ENCODE data around the gene TRIM3.

The TRIM3 gene

DNA sequence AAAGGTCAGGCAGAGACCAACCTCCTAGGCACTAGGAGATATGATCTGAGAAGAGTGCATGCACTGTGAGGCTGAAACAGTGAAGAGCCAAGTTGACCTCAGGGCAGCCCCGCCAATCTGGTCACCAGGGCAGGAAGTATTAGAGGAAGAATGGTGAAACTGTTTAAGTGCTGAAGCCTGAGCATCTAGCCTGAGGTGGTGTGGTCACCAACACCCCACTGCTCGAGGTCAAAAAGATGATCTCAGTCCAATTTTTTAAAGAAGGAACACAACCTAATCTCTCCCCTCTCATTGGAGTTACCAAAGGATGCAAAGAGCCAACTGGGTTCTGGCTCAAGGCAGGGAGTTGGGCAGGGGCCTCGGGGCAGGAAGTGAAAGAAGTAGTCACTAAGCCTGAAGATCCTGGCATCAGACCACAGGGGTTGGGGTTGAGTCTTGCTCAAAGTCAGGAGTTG, 58.8 kb downstream of the TRIM3 start:
- Histone ChIP-seq H4K20me1 (ENCODE audit: insufficient read depth, low read length) (no peaks in the 10 kb centered on the region), H3F3A (ENCODE audit: insufficient read depth, low read length) (no peaks in the 10 kb centered on the region), H3K4me3 (ENCODE audit: low read depth, low read length, poor library complexity, severe bottlenecking) (no peak overlapping the region), H3K4me1 (ENCODE audit: insufficient read depth, low read length, severe bottlenecking) (peaks cover 12% of the 10 kb centered on the region), H3K27ac (ENCODE audit: low read depth, low read length, poor library complexity, severe bottlenecking) (no peak overlapping the region), H3K36me3 (ENCODE audit: insufficient read depth, low read length) (no peaks in the 10 kb centered on the region), H3K9ac (ENCODE audit: low read length) (no peak overlapping the region), H3K27me3 (ENCODE audit: insufficient read depth, low read length) (peaks cover 4% of the 10 kb centered on the region; the same call in 1 of the 2 replicates), H3K9me3 (ENCODE audit: low read length) (no peaks in the 10 kb centered on the region), H3K9me2 (ENCODE audit: low read depth, low read length) (no peaks in the 10 kb centered on the region), H3K4me2 (ENCODE audit: low read length) (no peak overlapping the region), H3K79me2 (ENCODE audit: insufficient read depth, low read length) (no peaks in the 10 kb centered on the region), H2AFZ (ENCODE audit: low read length) (no peak overlapping the region)
- no peak for TF ChIP-seq EZH2 (IDR thresholded peaks at IDR 0.05; ENCODE audit: borderline replicate concordance, low read length)
- TF ChIP-seq, protein P1, sequence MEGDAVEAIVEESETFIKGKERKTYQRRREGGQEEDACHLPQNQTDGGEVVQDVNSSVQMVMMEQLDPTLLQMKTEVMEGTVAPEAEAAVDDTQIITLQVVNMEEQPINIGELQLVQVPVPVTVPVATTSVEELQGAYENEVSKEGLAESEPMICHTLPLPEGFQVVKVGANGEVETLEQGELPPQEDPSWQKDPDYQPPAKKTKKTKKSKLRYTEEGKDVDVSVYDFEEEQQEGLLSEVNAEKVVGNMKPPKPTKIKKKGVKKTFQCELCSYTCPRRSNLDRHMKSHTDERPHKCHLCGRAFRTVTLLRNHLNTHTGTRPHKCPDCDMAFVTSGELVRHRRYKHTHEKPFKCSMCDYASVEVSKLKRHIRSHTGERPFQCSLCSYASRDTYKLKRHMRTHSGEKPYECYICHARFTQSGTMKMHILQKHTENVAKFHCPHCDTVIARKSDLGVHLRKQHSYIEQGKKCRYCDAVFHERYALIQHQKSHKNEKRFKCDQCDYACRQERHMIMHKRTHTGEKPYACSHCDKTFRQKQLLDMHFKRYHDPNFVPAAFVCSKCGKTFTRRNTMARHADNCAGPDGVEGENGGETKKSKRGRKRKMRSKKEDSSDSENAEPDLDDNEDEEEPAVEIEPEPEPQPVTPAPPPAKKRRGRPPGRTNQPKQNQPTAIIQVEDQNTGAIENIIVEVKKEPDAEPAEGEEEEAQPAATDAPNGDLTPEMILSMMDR (IDR thresholded peaks at IDR 0.05; ENCODE audit: low read length), result no peak

DNA sequence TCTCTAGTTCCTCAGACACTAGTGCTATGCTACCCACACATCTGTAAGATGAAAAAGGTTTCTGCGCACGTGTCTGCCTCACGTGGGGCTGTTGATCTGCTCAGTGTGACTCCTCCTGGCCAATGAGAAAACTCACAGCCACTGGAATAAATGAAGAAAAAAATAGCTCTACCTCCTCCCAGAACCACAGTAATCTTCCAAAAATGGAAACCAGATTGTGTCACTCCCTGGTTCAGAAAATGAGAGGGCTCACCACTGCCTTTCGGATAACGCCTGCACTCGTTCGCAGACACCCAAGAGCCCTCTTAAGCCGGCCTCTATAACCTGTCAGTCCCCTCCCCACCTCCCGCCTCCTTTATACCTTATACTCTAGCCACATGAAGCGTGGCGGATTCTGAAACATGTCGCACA, 59.9 kb downstream of the TRIM3 start:
- TF ChIP-seq, protein P1 (IDR thresholded peaks at IDR 0.05; ENCODE audit: low read length), result no peak
- no peak for TF ChIP-seq EZH2 (IDR thresholded peaks at IDR 0.05; ENCODE audit: borderline replicate concordance, low read length)
- H2AFZ ChIP-seq (ENCODE audit: low read length), result no peak overlapping the region
- no peaks in the 10 kb centered on the region for H3K36me3 ChIP-seq (ENCODE audit: insufficient read depth, low read length)

DNA sequence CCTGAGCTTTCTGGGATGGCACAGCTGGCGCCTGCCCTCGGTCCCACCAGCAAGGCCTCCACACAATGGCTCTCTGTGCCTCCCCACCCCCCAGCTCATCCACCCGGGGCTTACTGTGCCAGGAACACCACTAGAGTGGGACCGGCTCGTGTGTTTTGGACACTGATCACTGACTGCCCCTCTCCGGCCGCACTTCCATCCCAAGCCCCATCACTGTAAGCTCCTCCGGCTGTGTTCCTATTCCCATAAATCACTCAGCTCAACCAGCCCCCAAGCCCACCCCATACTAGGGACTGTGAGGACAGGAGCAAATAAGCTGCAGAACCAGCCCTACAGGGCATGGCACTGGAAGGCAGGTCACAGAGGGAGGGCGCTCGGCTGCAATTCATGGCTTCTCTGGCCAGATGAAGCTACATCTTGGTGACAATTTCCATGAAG, 62.1 kb downstream of the TRIM3 start:
- Histone ChIP-seq H3F3A (ENCODE audit: insufficient read depth, low read length) (no peaks in the 10 kb centered on the region), H3K27ac (ENCODE audit: low read depth, low read length, poor library complexity, severe bottlenecking) (no peak overlapping the region), H3K27me3 (ENCODE audit: insufficient read depth, low read length) (no peaks in the 10 kb centered on the region), H3K36me3 (ENCODE audit: insufficient read depth, low read length) (no peaks in the 10 kb centered on the region), H3K4me3 (ENCODE audit: low read depth, low read length, poor library complexity, severe bottlenecking) (no peak overlapping the region), H3K4me1 (ENCODE audit: insufficient read depth, low read length, severe bottlenecking) (no peaks in the 10 kb centered on the region), H4K20me1 (ENCODE audit: insufficient read depth, low read length) (no peaks in the 10 kb centered on the region), H3K9ac (ENCODE audit: low read length) (no peak overlapping the region), H3K4me2 (ENCODE audit: low read length) (no peak overlapping the region), H3K79me2 (ENCODE audit: insufficient read depth, low read length) (no peaks in the 10 kb centered on the region), H3K9me3 (ENCODE audit: low read length) (no peaks in the 10 kb centered on the region), H3K9me2 (ENCODE audit: low read depth, low read length) (no peaks in the 10 kb centered on the region), H2AFZ (ENCODE audit: low read length) (no peak overlapping the region)
- TF ChIP-seq EZH2 (IDR thresholded peaks at IDR 0.05; ENCODE audit: borderline replicate concordance, low read length), result no peak
- TF ChIP-seq, protein P1 (IDR thresholded peaks at IDR 0.05; ENCODE audit: low read length), result no peak

More for the DNA sequence above, 59.9 kb downstream of the TRIM3 start:
- no peaks in the 10 kb centered on the region for H3K79me2 ChIP-seq (ENCODE audit: insufficient read depth, low read length)
- H3K4me2 ChIP-seq (ENCODE audit: low read length), result no peak overlapping the region
- no peak overlapping the region for H3K4me3 ChIP-seq (ENCODE audit: low read depth, low read length, poor library complexity, severe bottlenecking)
- peaks cover 6% of the 10 kb centered on the region for H3K4me1 ChIP-seq (ENCODE audit: insufficient read depth, low read length, severe bottlenecking)
- no peaks in the 10 kb centered on the region for H3K9me2 ChIP-seq (ENCODE audit: low read depth, low read length)
- no peaks in the 10 kb centered on the region for H3F3A ChIP-seq (ENCODE audit: insufficient read depth, low read length)
- no peaks in the 10 kb centered on the region for H3K27me3 ChIP-seq (ENCODE audit: insufficient read depth, low read length)
- no peaks in the 10 kb centered on the region for H3K9me3 ChIP-seq (ENCODE audit: low read length)
- H4K20me1 ChIP-seq (ENCODE audit: insufficient read depth, low read length), result no peaks in the 10 kb centered on the region
- H3K9ac ChIP-seq (ENCODE audit: low read length), result no peak overlapping the region
- H3K27ac ChIP-seq (ENCODE audit: low read depth, low read length, poor library complexity, severe bottlenecking), result no peak overlapping the region

Data from OCI-LY1 (cell line).